D721Med (cell line): ENCODE data around the gene ZNF689.

Experiments
- DNase-seq: peaks from one replicate; pipeline ENCODE4 v3.0.0; 2011; ENCODE audit warnings: low spot score; ENCODE audit not compliant: insufficient read length
- FAIRE-seq: peaks from 2 replicates; lab custom pipeline; 2011; peaks lifted over from hg19 to GRCh38; lab: Jason Lieb, UNC
- CTCF ChIP-seq: IDR thresholded peaks from 2 replicates; pipeline ENCODE4 v1.5.1; 2012; ENCODE audit warnings: mild to moderate bottlenecking, control low read depth; ENCODE audit not compliant: insufficient read depth; ENCODE audit errors: missing control alignments

ZNF689 gene

DNA sequence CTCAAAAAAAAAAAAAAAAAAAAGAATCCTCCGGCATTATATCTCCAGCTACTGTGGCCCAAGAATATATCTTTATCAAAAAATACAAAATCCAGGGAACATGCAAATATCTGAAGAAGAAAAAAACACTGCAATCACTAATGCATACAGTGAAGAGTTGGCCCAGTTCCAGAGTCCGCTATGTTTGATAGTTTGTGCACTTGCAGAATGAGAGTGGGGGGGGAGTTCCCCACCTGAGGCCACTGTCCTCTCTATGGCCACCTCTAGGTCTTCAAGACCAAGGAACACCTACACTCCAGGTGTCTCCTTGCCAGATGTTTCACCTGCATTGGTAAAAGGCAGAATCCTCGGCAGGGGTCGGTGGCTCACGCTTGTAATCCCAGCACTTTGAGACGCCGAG, 28.7 kb downstream of the ZNF689 start:
- no peak for FAIRE-seq
- DNase-seq, result no peak
- TF ChIP-seq CTCF, result no peak

GRCh38 chr16:30574678-30575077, 35.5 kb downstream of the ZNF689 start:
- no peak for TF ChIP-seq CTCF
- DNase-seq (no peak), FAIRE-seq (no peak)

- no peak for TF ChIP-seq CTCF
- peak; percentile 88 for DNase-seq
- FAIRE-seq, result no peak
Measured at GRCh38 chr16:30571445-30572322, 38.5 kb downstream of the ZNF689 start, which contains the start of gene ZNF688. Gene ZNF688 (minus strand): TSS chr16:30571714. CDS start chr16:30571629, 85 bp downstream.

DNA sequence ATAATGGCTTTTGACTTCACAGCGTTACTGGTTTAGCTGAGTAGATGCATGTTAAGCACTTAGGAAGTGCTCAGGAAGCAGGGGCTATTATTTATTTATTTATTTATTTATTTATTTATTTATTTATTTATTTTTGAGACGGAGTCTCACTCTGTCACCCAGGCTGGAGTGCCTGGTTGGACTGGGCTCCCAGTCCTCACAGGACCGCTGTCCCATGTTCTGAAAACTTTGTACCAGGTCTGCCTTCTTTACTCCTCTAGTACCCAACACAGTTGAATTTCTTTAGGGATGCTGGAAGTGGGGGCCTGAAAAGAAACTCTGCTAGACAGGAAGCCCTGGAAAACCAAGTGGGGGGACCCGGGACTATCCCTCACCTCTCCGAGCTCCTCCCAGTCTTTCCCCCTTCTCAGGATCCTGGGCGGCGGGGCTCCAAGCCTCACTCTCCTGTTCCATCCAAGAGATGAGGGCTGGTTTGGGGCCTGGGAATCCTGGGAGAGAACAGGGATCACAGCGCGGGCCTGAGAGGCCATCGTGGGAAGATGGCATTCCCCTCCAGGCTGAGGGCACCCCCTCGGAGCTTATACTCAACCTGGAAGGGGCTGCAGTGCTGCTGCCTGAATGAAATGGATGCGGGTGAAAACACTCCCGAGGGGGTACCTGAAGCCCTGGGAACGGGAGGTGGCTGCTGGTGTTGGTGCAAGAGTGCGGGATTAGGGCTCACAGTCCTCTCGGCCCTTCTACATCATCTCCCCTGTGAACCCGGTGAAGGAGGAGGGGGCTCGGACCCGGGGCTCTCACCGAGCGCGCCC, 39.3 kb downstream of the ZNF689 start:
- FAIRE-seq, result no peak
- DNase-seq, result peak; percentile 47
- TF ChIP-seq CTCF, result no peak

- DNase-seq, result no peak
- no peak for FAIRE-seq
- TF ChIP-seq CTCF, result no peak
Measured at GRCh38 chr16:30569746-30570635, 40.2 kb downstream of the ZNF689 start.

GRCh38 chr16:30569281-30569680, 40.9 kb downstream of the ZNF689 start:
- no peak for FAIRE-seq

More at GRCh38 chr16:30569281-30569680, 40.9 kb downstream of the ZNF689 start:
- TF ChIP-seq CTCF, result no peak
- no peak for DNase-seq
